DMS53 (cell line): Measurements from ENCODE around the gene CNGA2.
A peak's percentile ranks its signal among the peaks of the same experiment; 100 is the strongest.

Experiments used
- DNase-seq: peaks from one replicate; lab custom pipeline; 2025; lab: John Stamatoyannopoulos, UW

Gene CNGA2

GRCh38 chrX:151712253-151712652 lies 22.3 kb upstream of the CNGA2 start:
- DNase-seq = peak; percentile 16

GRCh38 chrX:151713849-151714248 lies 20.7 kb upstream of the CNGA2 start:
- peak; percentile 37 for DNase-seq

GRCh38 chrX:151714362-151714761 lies 20.2 kb upstream of the CNGA2 start:
- no peak for DNase-seq

GRCh38 chrX:151715752-151716151 lies 18.8 kb upstream of the CNGA2 start, which contains the start of gene FATE1:
Gene FATE1, plus strand, starts transcription at chrX:151716035. Its CDS starts 85 bp downstream, at chrX:151716120.
- no peak for DNase-seq

GRCh38 chrX:151722241-151722846 lies 12.2 kb upstream of the CNGA2 start:
- peak; percentile 68 for DNase-seq

- no peak for DNase-seq
Measured at GRCh38 chrX:151723156-151723760, 11.3 kb upstream of the CNGA2 start.

GRCh38 chrX:151724563-151725337 lies 9.8 kb upstream of the CNGA2 start:
- no peak for DNase-seq

GRCh38 chrX:151725338-151725614 lies 9.3 kb upstream of the CNGA2 start:
- DNase-seq = no peak

GRCh38 chrX:151726751-151727150 lies 7.8 kb upstream of the CNGA2 start:
- no peak for DNase-seq

- DNase-seq = no peak
Measured at GRCh38 chrX:151727346-151727745, 7.2 kb upstream of the CNGA2 start.

- no peak for DNase-seq
Measured at GRCh38 chrX:151729056-151729725, 5.4 kb upstream of the CNGA2 start.

GRCh38 chrX:151735219-151735618 lies 673 bp downstream of the CNGA2 start:
- DNase-seq = no peak

- no peak for DNase-seq
Measured at GRCh38 chrX:151736685-151737084, 2.1 kb downstream of the CNGA2 start.

- DNase-seq = no peak
Measured at GRCh38 chrX:151737494-151737893, 2.9 kb downstream of the CNGA2 start.

- DNase-seq = no peak
Measured at GRCh38 chrX:151738751-151739150, 4.2 kb downstream of the CNGA2 start.

- DNase-seq = no peak
Measured at GRCh38 chrX:151741606-151742005, 7.1 kb downstream of the CNGA2 start.

GRCh38 chrX:151742311-151742710 lies 7.8 kb downstream of the CNGA2 start:
- DNase-seq = no peak

GRCh38 chrX:151743651-151744470 lies 9.3 kb downstream of the CNGA2 start:
- no peak for DNase-seq

GRCh38 chrX:151745651-151746050 lies 11.1 kb downstream of the CNGA2 start:
- DNase-seq = no peak

GRCh38 chrX:151746502-151746901 lies 12.0 kb downstream of the CNGA2 start:
- DNase-seq = no peak

GRCh38 chrX:151750511-151750910 lies 16.0 kb downstream of the CNGA2 start:
- DNase-seq = no peak

GRCh38 chrX:151752847-151753246 lies 18.3 kb downstream of the CNGA2 start:
- DNase-seq = no peak
